K562 (cell line): ENCODE data around the gene NT5C1B. TPM values are rescaled to one million over a fixed set of nuclear protein-coding genes. Genes with fewer than 3 reads are reported as not detected.

Experiments
- ATAC-seq: fragments of 200-7000 bp; cut with Tn5 transposase; 3 replicates; pipeline ENCODE4 v1.9.1; 2020; ENCODE audit warnings: moderate library complexity
- BruUV-seq: library from RNA; stranded (reverse); fragments of 400-500 nt; replicated peaks from 2 replicates; lab custom pipeline; 2021; lab: Mats Ljungman, UMichigan
- CTCF ChIA-PET: fragments of 300-600 bp; formaldehyde crosslinking; extraction: SDS; loops from one replicate; lab custom pipeline; 2021; ENCODE audit warnings: low intra/inter-chr PET ratio; lab: Yijun Ruan, JAX
- POLR2A ChIA-PET: fragments of 300-600, 350-650 bp; sonication (Branson Sonifier 250); formaldehyde crosslinking; extraction: SDS; loops from one replicate; lab custom pipeline; 2021; ENCODE audit warnings: antibody characterized with exemption, inconsistent platforms; lab: Yijun Ruan, JAX
- DNase-seq, 4 experiments: peaks; one replicate each; pipeline versions ENCODE4 v3.0.0 to v3.0.0-alpha.2; 2011 to 2018; ENCODE audit warnings: low spot score in 3 of 4, mixed read lengths in 3 of 4; ENCODE audit errors: extremely low read depth in 1 of 4
- FAIRE-seq: peaks from 2 replicates; lab custom pipeline; 2011; peaks lifted over from hg19 to GRCh38; lab: Jason Lieb, UNC
- H2AFZ ChIP-seq: 2 replicates; pipeline ENCODE4 v1.6.0; 2011; ENCODE audit warnings: low read depth, low read length, control low read depth, inconsistent platforms
- H3K27ac ChIP-seq: fragments of 200-600 bp; 3 replicates; pipeline ENCODE4 v1.8.0; 2011; ENCODE audit warnings: low read depth, mild to moderate bottlenecking, control low read depth, inconsistent platforms, low read length, moderate library complexity, mixed read lengths; ENCODE audit errors: extremely low read depth
- H3K27me3 ChIP-seq, 2 experiments: fragments of 300-600 bp in 1 of 2; 2 replicates in 1 of 2; 3 replicates in 1 of 2; pipeline versions ENCODE4 v1.6.0 to v1.8.0; 2011; ENCODE audit warnings: inconsistent platforms in 2 of 2, low read length in 2 of 2, mild to moderate bottlenecking in 1 of 2, mixed read lengths in 1 of 2, moderate library complexity in 1 of 2; ENCODE audit not compliant: control insufficient read depth in 2 of 2, insufficient read depth in 2 of 2
- H3K36me3 ChIP-seq: fragments of 300-600 bp; 3 replicates; pipeline ENCODE4 v1.8.0; 2011; ENCODE audit warnings: mild to moderate bottlenecking, low read length, inconsistent platforms; ENCODE audit not compliant: control insufficient read depth, insufficient read depth
- H3K4me1 ChIP-seq, 2 experiments: fragments of 200-600 bp in 1 of 2; replicated peaks in 1 of 2; 2 replicates in 1 of 2; 3 replicates in 1 of 2; pipeline versions ENCODE4 v1.5.1 to v1.8.0; 2011; ENCODE audit warnings: inconsistent platforms in 2 of 2, low read length in 2 of 2, mild to moderate bottlenecking in 1 of 2, mixed read lengths in 1 of 2, moderate library complexity in 1 of 2; ENCODE audit not compliant: control insufficient read depth in 2 of 2, insufficient read depth in 2 of 2
- H3K4me2 ChIP-seq: 2 replicates; pipeline ENCODE4 v1.6.1; 2011; ENCODE audit warnings: low read length, control low read depth, inconsistent platforms, mixed read lengths; ENCODE audit not compliant: insufficient read depth
- H3K4me3 ChIP-seq: fragments of 200-600 bp; sonication (generic), shearing (Covaris generic); 2 replicates; pipeline ENCODE4 v1.5.1; 2016; ENCODE audit warnings: control low read depth, inconsistent platforms
- H3K79me2 ChIP-seq: fragments of 200-600 bp; 3 replicates; pipeline ENCODE4 v1.8.0; 2011; ENCODE audit warnings: low read length, inconsistent platforms; ENCODE audit not compliant: control insufficient read depth, insufficient read depth
- H3K9ac ChIP-seq, 2 experiments: 2 replicates each; pipeline versions ENCODE4 v1.6.0 to v1.6.1; 2011; ENCODE audit warnings: low read depth in 2 of 2, low read length in 2 of 2, control low read depth in 1 of 2, inconsistent platforms in 1 of 2, mild to moderate bottlenecking in 1 of 2, mixed read lengths in 1 of 2; ENCODE audit not compliant: insufficient read depth in 1 of 2
- H3K9me1 ChIP-seq: one replicate; pipeline ENCODE4 v1.6.0; 2011; ENCODE audit warnings: inconsistent platforms, mild to moderate bottlenecking, low read length, moderate library complexity; ENCODE audit not compliant: control insufficient read depth, insufficient read depth
- H3K9me3 ChIP-seq: replicated peaks from 2 replicates; pipeline ENCODE4 v1.5.1; 2011; ENCODE audit warnings: low read depth, low read length, inconsistent platforms; ENCODE audit not compliant: control insufficient read depth, insufficient read depth
- H4K20me1 ChIP-seq: replicated peaks from 2 replicates; pipeline ENCODE4 v1.6.1; 2011; ENCODE audit warnings: low read length, inconsistent platforms, mixed read lengths; ENCODE audit not compliant: control insufficient read depth, insufficient read depth
- CAMTA2 ChIP-seq: fragments of 250-450 bp; sonication (Bioruptor Pico); conservative IDR thresholded peaks from 2 replicates; pipeline ENCODE4 v1.5.1; 2022
- CBFA2T2 ChIP-seq: fragments of 450-650 bp; conservative IDR thresholded peaks from 2 replicates; pipeline ENCODE4 v1.6.1; 2017; ENCODE audit warnings: mild to moderate bottlenecking
- CBFB ChIP-seq: sonication (generic); formaldehyde crosslinking; IDR thresholded peaks from 2 replicates; pipeline ENCODE4 v1.4.0; 2020; ENCODE audit warnings: mild to moderate bottlenecking, missing genetic modification reagents
- CTBP1 ChIP-seq: fragments of 450-650 bp; IDR thresholded peaks from 2 replicates; pipeline ENCODE4 v1.6.1; 2016; ENCODE audit warnings: borderline replicate concordance
- EGR1 ChIP-seq: fragments of 450-650 bp; conservative IDR thresholded peaks from 2 replicates; pipeline ENCODE4 v1.6.1; 2017; ENCODE audit warnings: mild to moderate bottlenecking
- HMG20B ChIP-seq: fragments of 250-450 bp; sonication (Bioruptor Pico); IDR thresholded peaks from 2 replicates; pipeline ENCODE4 v1.5.0; 2021; ENCODE audit warnings: mild to moderate bottlenecking
- MEF2D ChIP-seq: conservative IDR thresholded peaks from 2 replicates; pipeline ENCODE4 v1.6.1; 2016; ENCODE audit warnings: low read depth, missing genetic modification characterization, missing compliant biosample characterization
- NCOA6 ChIP-seq: fragments of 450-650 bp; IDR thresholded peaks from 2 replicates; pipeline ENCODE4 v1.6.1; 2017; ENCODE audit warnings: mild to moderate bottlenecking
- POLR2A ChIP-seq: fragments of 450-650 bp; conservative IDR thresholded peaks from 2 replicates; pipeline ENCODE4 v1.6.1; 2016
- RBM14 ChIP-seq: fragments of 200-400 bp; formaldehyde crosslinking; IDR thresholded peaks from 2 replicates; pipeline ENCODE4 v1.6.1; 2018; ENCODE audit warnings: low read depth, mild to moderate bottlenecking, low read length, moderate library complexity, borderline replicate concordance; ENCODE audit not compliant: insufficient read depth
- RBM25 ChIP-seq: fragments of 200-400 bp; formaldehyde crosslinking; IDR thresholded peaks from 2 replicates; pipeline ENCODE4 v1.6.1; 2018; ENCODE audit warnings: low read length, low read depth, moderate library complexity; ENCODE audit not compliant: severe bottlenecking
- ZNF561 ChIP-seq: fragments of 450-650 bp; formaldehyde crosslinking; conservative IDR thresholded peaks from 2 replicates; pipeline ENCODE4 v1.4.0; 2020; ENCODE audit warnings: mild to moderate bottlenecking, moderate library complexity
- WGBS: fragments of 100-300 bp; shearing (Covaris generic); methylation state at CpG from one replicate; pipeline ENCODE4 v1.1.6; 2016; ENCODE audit warnings: low coverage, mixed read lengths; ENCODE audit not compliant: insufficient coverage; ENCODE audit errors: missing lambda C conversion rate; 5-methylcytosine and 5-hydroxymethylcytosine counted together
- in situ Hi-C: fragments of 300-500 bp; cut with MboI; formaldehyde crosslinking; loops from 4 replicates; pipeline ENCODE4 v1.15.0; 2018; ENCODE audit warnings: inconsistent platforms, mixed read lengths
- intact Hi-C: fragments of 100-400 bp; cut with micrococcal nuclease; formaldehyde crosslinking; loops from 2 replicates; pipeline ENCODE4 v1.14.2; 2022
- polyA plus RNA-seq, 8 experiments: library from polyadenylated mRNA; depleted of rRNA in 4 of 8; stranded (reverse) in 5 of 8; unstranded in 3 of 8; fragments of >200 nt; fragmentation: Nextera tagmentation in 2 of 8; fragmentation: Illumina TruSeq in 1 of 8; extraction: Ambion mirVana in 2 of 8; extraction: Trizol in 1 of 8; gene quantifications; 2 replicates each; pipeline versions ENCODE4 v1.2.1 to v1.2.3, GENCODE V29; 2011 to 2014; ENCODE audit warnings: inconsistent platforms in 1 of 8, missing spikeins in 1 of 8
- total RNA-seq, 7 experiments: library from RNA; depleted of rRNA in 6 of 7; stranded (reverse); fragments of >200 nt in 6 of 7; fragmentation: Illumina TruSeq in 2 of 7; extraction: Trizol in 2 of 7; gene quantifications; 2 replicates each; pipeline versions ENCODE4 v1.2.1 to v1.2.3, GENCODE V29; 2011 to 2021; ENCODE audit warnings: low replicate concordance in 1 of 7
- TF ChIP-seq, protein P1 (sequence below): fragments of 450-650 bp; formaldehyde crosslinking; IDR thresholded peaks from 2 replicates; pipeline ENCODE4 v1.4.0; 2020; ENCODE audit warnings: mild to moderate bottlenecking, mixed read lengths
- TF ChIP-seq, protein P2 (sequence below): fragments of 250-450 bp; sonication (Bioruptor Pico); IDR thresholded peaks from 2 replicates; pipeline ENCODE4 v1.4.0; 2020; ENCODE audit warnings: borderline replicate concordance
- TF ChIP-seq, protein P3 (sequence below): fragments of 450-650 bp; IDR thresholded peaks from 2 replicates; pipeline ENCODE4 v1.7.1; 2018; ENCODE audit warnings: mild to moderate bottlenecking, low read depth; ENCODE audit not compliant: partially characterized antibody
- TF ChIP-seq, protein P4 (sequence below): IDR thresholded peaks from 3 replicates; pipeline ENCODE4 v1.6.1; 2011; ENCODE audit warnings: borderline replicate concordance, mild to moderate bottlenecking; ENCODE audit not compliant: insufficient read length, insufficient read depth

Gene NT5C1B
- total and polyA plus RNA-seq, 9 of the 15 experiments (the other 6 are each of a cell fraction or from before 2014, with no cell fraction given): 0.07 TPM; not detected in 8

DNA sequence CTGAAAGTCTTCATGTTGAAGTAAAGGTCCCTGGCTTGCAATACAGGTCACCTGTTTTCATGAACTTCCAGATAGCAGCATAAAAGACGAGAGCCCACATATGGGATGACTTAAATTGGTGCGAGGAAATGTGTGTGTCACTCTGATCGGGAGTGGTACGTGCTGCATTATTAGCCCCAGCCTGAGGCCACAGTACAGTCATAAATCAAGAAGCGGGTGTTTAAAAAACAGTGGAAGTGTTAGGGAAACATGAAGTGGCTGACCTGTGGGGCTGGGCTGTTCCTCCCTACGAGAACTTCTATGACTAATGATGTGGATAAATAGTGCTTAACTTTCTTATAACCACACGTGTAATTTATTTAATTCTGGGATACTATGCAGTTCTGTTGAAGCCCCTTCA, 53.3 kb downstream of the NT5C1B start (continued):
- TF ChIP-seq, protein P1, sequence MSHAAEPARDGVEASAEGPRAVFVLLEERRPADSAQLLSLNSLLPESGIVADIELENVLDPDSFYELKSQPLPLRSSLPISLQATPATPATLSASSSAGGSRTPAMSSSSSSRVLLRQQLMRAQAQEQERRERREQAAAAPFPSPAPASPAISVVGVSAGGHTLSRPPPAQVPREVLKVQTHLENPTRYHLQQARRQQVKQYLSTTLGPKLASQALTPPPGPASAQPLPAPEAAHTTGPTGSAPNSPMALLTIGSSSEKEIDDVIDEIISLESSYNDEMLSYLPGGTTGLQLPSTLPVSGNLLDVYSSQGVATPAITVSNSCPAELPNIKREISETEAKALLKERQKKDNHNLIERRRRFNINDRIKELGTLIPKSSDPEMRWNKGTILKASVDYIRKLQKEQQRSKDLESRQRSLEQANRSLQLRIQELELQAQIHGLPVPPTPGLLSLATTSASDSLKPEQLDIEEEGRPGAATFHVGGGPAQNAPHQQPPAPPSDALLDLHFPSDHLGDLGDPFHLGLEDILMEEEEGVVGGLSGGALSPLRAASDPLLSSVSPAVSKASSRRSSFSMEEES (CRISPR knock-in tag): no peak
- TF ChIP-seq MEF2D (tag) (no peak), CAMTA2 (CRISPR knock-in tag) (no peak), CBFB (CRISPR knock-in tag) (no peak), NCOA6 (no peak), POLR2A (no peak), HMG20B (CRISPR knock-in tag) (no peak)
- TF ChIP-seq, protein P2, sequence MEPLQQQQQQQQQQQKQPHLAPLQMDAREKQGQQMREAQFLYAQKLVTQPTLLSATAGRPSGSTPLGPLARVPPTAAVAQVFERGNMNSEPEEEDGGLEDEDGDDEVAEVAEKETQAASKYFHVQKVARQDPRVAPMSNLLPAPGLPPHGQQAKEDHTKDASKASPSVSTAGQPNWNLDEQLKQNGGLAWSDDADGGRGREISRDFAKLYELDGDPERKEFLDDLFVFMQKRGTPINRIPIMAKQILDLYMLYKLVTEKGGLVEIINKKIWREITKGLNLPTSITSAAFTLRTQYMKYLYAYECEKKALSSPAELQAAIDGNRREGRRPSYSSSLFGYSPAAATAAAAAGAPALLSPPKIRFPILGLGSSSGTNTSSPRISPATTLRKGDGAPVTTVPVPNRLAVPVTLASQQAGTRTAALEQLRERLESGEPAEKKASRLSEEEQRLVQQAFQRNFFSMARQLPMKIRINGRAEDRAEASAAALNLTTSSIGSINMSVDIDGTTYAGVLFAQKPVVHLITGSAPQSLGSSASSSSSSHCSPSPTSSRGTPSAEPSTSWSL: no peak

- H2AFZ ChIP-seq: no peak overlapping the region
- POLR2A ChIA-PET: interaction anchor here (1.1 kb wide), 1 partner anchor 15 kb away, joined by 4 read pairs; no protein-coding TSS in a partner anchor
- no peak for DNase-seq
- no peaks in the 10 kb centered on the region for H3K36me3 ChIP-seq
- H3K27ac ChIP-seq: no peak overlapping the region
- intact Hi-C loops (no loop called here), in situ Hi-C loops (loop anchor here (5.0 kb wide), 1 partner anchor 836 kb away; no protein-coding TSS in a partner anchor)
- BruUV-seq: no TSS peak
- TF ChIP-seq RBM14 (no peak), CTBP1 (no peak), CBFA2T2 (no peak), RBM25 (no peak), EGR1 (no peak), ZNF561 (CRISPR knock-in tag) (no peak)
- TF ChIP-seq, protein P3, sequence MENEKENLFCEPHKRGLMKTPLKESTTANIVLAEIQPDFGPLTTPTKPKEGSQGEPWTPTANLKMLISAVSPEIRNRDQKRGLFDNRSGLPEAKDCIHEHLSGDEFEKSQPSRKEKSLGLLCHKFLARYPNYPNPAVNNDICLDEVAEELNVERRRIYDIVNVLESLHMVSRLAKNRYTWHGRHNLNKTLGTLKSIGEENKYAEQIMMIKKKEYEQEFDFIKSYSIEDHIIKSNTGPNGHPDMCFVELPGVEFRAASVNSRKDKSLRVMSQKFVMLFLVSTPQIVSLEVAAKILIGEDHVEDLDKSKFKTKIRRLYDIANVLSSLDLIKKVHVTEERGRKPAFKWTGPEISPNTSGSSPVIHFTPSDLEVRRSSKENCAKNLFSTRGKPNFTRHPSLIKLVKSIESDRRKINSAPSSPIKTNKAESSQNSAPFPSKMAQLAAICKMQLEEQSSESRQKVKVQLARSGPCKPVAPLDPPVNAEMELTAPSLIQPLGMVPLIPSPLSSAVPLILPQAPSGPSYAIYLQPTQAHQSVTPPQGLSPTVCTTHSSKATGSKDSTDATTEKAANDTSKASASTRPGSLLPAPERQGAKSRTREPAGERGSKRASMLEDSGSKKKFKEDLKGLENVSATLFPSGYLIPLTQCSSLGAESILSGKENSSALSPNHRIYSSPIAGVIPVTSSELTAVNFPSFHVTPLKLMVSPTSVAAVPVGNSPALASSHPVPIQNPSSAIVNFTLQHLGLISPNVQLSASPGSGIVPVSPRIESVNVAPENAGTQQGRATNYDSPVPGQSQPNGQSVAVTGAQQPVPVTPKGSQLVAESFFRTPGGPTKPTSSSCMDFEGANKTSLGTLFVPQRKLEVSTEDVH: no peak
- TF ChIP-seq, protein P4, sequence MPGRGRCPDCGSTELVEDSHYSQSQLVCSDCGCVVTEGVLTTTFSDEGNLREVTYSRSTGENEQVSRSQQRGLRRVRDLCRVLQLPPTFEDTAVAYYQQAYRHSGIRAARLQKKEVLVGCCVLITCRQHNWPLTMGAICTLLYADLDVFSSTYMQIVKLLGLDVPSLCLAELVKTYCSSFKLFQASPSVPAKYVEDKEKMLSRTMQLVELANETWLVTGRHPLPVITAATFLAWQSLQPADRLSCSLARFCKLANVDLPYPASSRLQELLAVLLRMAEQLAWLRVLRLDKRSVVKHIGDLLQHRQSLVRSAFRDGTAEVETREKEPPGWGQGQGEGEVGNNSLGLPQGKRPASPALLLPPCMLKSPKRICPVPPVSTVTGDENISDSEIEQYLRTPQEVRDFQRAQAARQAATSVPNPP: no peak
- CTCF ChIA-PET: no interaction called here
- no peaks in the 10 kb centered on the region for H4K20me1 ChIP-seq
- H3K4me3 ChIP-seq: no peak overlapping the region
- 0% methylated on average over 1 of the region's 1 CpG for WGBS
- FAIRE-seq: no peak
- H3K9me3 ChIP-seq: no peaks in the 10 kb centered on the region
- ATAC-seq: no peak
- H3K9me1 ChIP-seq: no peaks in the 10 kb centered on the region
- H3K79me2 ChIP-seq: no peaks in the 10 kb centered on the region
- H3K9ac ChIP-seq: no peak overlapping the region
- H3K4me2 ChIP-seq: no peak overlapping the region
- H3K4me1 ChIP-seq: no peaks in the 10 kb centered on the region
- H3K27me3 ChIP-seq: peaks cover 0 to 4% of the 10 kb centered on the region in 2 experiments; a peak in 2 of 5 replicates
These were observed 58.2 kb downstream of the NT5C1B start for GRCh38 chr2:18531194-18531593.
